ENCODE measurements around the gene FMNL2.

Gene FMNL2

GRCh38 chr2:152511981-152512380 is 177.0 kb downstream of the FMNL2 start:
- ATAC-seq (ENCODE audit: insufficient read depth, low read depth) (no peak), DNase-seq (no peak)
- H3K9me3 ChIP-seq (ENCODE audit: insufficient read depth, low read length, severe bottlenecking) = no peaks in the 10 kb centered on the region
- no peak overlapping the region for H3K27ac ChIP-seq (ENCODE audit: low read length)
- no peak overlapping the region for H3K9ac ChIP-seq (ENCODE audit: low read depth, low read length)
- no peak overlapping the region for H3K4me2 ChIP-seq (ENCODE audit: insufficient read depth, low read length)
- H3K4me3 ChIP-seq (ENCODE audit: low read depth in 1 of 2, low read length in 2 of 2) = no peak overlapping the region
- no peaks in the 10 kb centered on the region for H4K20me1 ChIP-seq (ENCODE audit: insufficient read depth, low read length)
- TF ChIP-seq EZH2 (IDR thresholded peaks at IDR 0.05; ENCODE audit: borderline replicate concordance, low read depth, low read length, severe bottlenecking) (no peak), CTCF (IDR thresholded peaks at IDR 0.05; ENCODE audit: borderline replicate concordance, extremely low read depth, low read length, poor library complexity, severe bottlenecking) (no peak)
- H3K79me2 ChIP-seq (ENCODE audit: insufficient read depth, low read length) = no peaks in the 10 kb centered on the region
- no peaks in the 10 kb centered on the region for H3K4me1 ChIP-seq (ENCODE audit: insufficient read depth, low read length)
- no peak overlapping the region for H2AFZ ChIP-seq (ENCODE audit: low read depth, low read length)
- no peaks in the 10 kb centered on the region for H3K36me3 ChIP-seq (ENCODE audit: insufficient read depth, low read length)
- H3K27me3 ChIP-seq (ENCODE audit: insufficient read depth, low read length, poor library complexity) = no peaks in the 10 kb centered on the region

GRCh38 chr2:152513029-152513428 is 178.1 kb downstream of the FMNL2 start:
- no peak for DNase-seq
- no peaks in the 10 kb centered on the region for H3K79me2 ChIP-seq (ENCODE audit: insufficient read depth, low read length)
- no peak overlapping the region for H3K4me3 ChIP-seq (ENCODE audit: low read depth in 1 of 2, low read length in 2 of 2)
- H3K4me1 ChIP-seq (ENCODE audit: insufficient read depth, low read length) = no peaks in the 10 kb centered on the region
- no peak for ATAC-seq (ENCODE audit: insufficient read depth, low read depth)
- H3K4me2 ChIP-seq (ENCODE audit: insufficient read depth, low read length) = no peak overlapping the region
- H2AFZ ChIP-seq (ENCODE audit: low read depth, low read length) = no peak overlapping the region
- no peaks in the 10 kb centered on the region for H3K9me3 ChIP-seq (ENCODE audit: insufficient read depth, low read length, severe bottlenecking)
- H4K20me1 ChIP-seq (ENCODE audit: insufficient read depth, low read length) = no peaks in the 10 kb centered on the region
- H3K36me3 ChIP-seq (ENCODE audit: insufficient read depth, low read length) = no peaks in the 10 kb centered on the region
- no peaks in the 10 kb centered on the region for H3K27me3 ChIP-seq (ENCODE audit: insufficient read depth, low read length, poor library complexity)
- H3K27ac ChIP-seq (ENCODE audit: low read length) = no peak overlapping the region
- no peak overlapping the region for H3K9ac ChIP-seq (ENCODE audit: low read depth, low read length)
- no peak for TF ChIP-seq CTCF (IDR thresholded peaks at IDR 0.05; ENCODE audit: borderline replicate concordance, extremely low read depth, low read length, poor library complexity, severe bottlenecking)
- no peak for TF ChIP-seq EZH2 (IDR thresholded peaks at IDR 0.05; ENCODE audit: borderline replicate concordance, low read depth, low read length, severe bottlenecking)

GRCh38 chr2:152513681-152514080 is 178.7 kb downstream of the FMNL2 start:
- Histone ChIP-seq H3K36me3 (ENCODE audit: insufficient read depth, low read length) (no peaks in the 10 kb centered on the region), H3K4me3 (ENCODE audit: low read depth in 1 of 2, low read length in 2 of 2) (no peak overlapping the region), H3K4me1 (ENCODE audit: insufficient read depth, low read length) (no peaks in the 10 kb centered on the region), H4K20me1 (ENCODE audit: insufficient read depth, low read length) (no peaks in the 10 kb centered on the region), H3K79me2 (ENCODE audit: insufficient read depth, low read length) (no peaks in the 10 kb centered on the region), H3K27ac (ENCODE audit: low read length) (no peak overlapping the region), H3K27me3 (ENCODE audit: insufficient read depth, low read length, poor library complexity) (no peaks in the 10 kb centered on the region), H3K9me3 (ENCODE audit: insufficient read depth, low read length, severe bottlenecking) (no peaks in the 10 kb centered on the region), H3K9ac (ENCODE audit: low read depth, low read length) (no peak overlapping the region), H2AFZ (ENCODE audit: low read depth, low read length) (no peak overlapping the region), H3K4me2 (ENCODE audit: insufficient read depth, low read length) (no peak overlapping the region)
- DNase-seq = no peak
- no peak for TF ChIP-seq CTCF (IDR thresholded peaks at IDR 0.05; ENCODE audit: borderline replicate concordance, extremely low read depth, low read length, poor library complexity, severe bottlenecking)
- TF ChIP-seq EZH2 (IDR thresholded peaks at IDR 0.05; ENCODE audit: borderline replicate concordance, low read depth, low read length, severe bottlenecking) = no peak
- ATAC-seq (ENCODE audit: insufficient read depth, low read depth) = no peak

- Histone ChIP-seq H3K4me2 (ENCODE audit: insufficient read depth, low read length) (no peak overlapping the region), H3K79me2 (ENCODE audit: insufficient read depth, low read length) (no peaks in the 10 kb centered on the region), H3K27ac (ENCODE audit: low read length) (no peak overlapping the region), H3K4me1 (ENCODE audit: insufficient read depth, low read length) (no peaks in the 10 kb centered on the region), H3K36me3 (ENCODE audit: insufficient read depth, low read length) (no peaks in the 10 kb centered on the region), H2AFZ (ENCODE audit: low read depth, low read length) (no peak overlapping the region), H3K4me3 (ENCODE audit: low read depth in 1 of 2, low read length in 2 of 2) (no peak overlapping the region), H3K27me3 (ENCODE audit: insufficient read depth, low read length, poor library complexity) (no peaks in the 10 kb centered on the region), H3K9me3 (ENCODE audit: insufficient read depth, low read length, severe bottlenecking) (no peaks in the 10 kb centered on the region), H3K9ac (ENCODE audit: low read depth, low read length) (no peak overlapping the region), H4K20me1 (ENCODE audit: insufficient read depth, low read length) (no peaks in the 10 kb centered on the region)
- DNase-seq = no peak
- no peak for ATAC-seq (ENCODE audit: insufficient read depth, low read depth)
- TF ChIP-seq CTCF (IDR thresholded peaks at IDR 0.05; ENCODE audit: borderline replicate concordance, extremely low read depth, low read length, poor library complexity, severe bottlenecking) (no peak), EZH2 (IDR thresholded peaks at IDR 0.05; ENCODE audit: borderline replicate concordance, low read depth, low read length, severe bottlenecking) (no peak)
Observed at GRCh38 chr2:152518034-152518433, 183.1 kb downstream of the FMNL2 start.
